ENCODE results near the gene EEPD1.

The EEPD1 gene

GRCh38 chr7:36298106-36298505, 145.1 kb downstream of the EEPD1 start:
- DNase-seq (ENCODE audit: insufficient read length, low spot score) (no peak), FAIRE-seq (no peak)
- no peak for TF ChIP-seq TAF1 (IDR thresholded peaks at IDR 0.05; ENCODE audit: low read depth, low read length)
- no peak for TF ChIP-seq POLR2AphosphoS5 (IDR thresholded peaks at IDR 0.05; ENCODE audit: low read depth, low read length)
- TF ChIP-seq SPI1 (IDR thresholded peaks at IDR 0.05; ENCODE audit: low read depth, low read length): no peak
- no peak for TF ChIP-seq POU2F2 (IDR thresholded peaks at IDR 0.05; ENCODE audit: low read depth, low read length)
- TF ChIP-seq POLR2A (IDR thresholded peaks at IDR 0.05; ENCODE audit: low read depth, low read length): no peak
- no peak for TF ChIP-seq PAX5 (IDR thresholded peaks at IDR 0.05; ENCODE audit: insufficient read depth, low read length, severe bottlenecking)

GRCh38 chr7:36299223-36299774, 146.2 kb downstream of the EEPD1 start:
- DNase-seq (ENCODE audit: insufficient read length, low spot score): no peak
- TF ChIP-seq POLR2AphosphoS5 (IDR thresholded peaks at IDR 0.05; ENCODE audit: low read depth, low read length): no peak
- no peak for TF ChIP-seq PAX5 (IDR thresholded peaks at IDR 0.05; ENCODE audit: insufficient read depth, low read length, severe bottlenecking)
- no peak for TF ChIP-seq POU2F2 (IDR thresholded peaks at IDR 0.05; ENCODE audit: low read depth, low read length)
- no peak for TF ChIP-seq TAF1 (IDR thresholded peaks at IDR 0.05; ENCODE audit: low read depth, low read length)
- TF ChIP-seq POLR2A (IDR thresholded peaks at IDR 0.05; ENCODE audit: low read depth, low read length): no peak
- no peak for TF ChIP-seq SPI1 (IDR thresholded peaks at IDR 0.05; ENCODE audit: low read depth, low read length)
- no peak for FAIRE-seq

DNA sequence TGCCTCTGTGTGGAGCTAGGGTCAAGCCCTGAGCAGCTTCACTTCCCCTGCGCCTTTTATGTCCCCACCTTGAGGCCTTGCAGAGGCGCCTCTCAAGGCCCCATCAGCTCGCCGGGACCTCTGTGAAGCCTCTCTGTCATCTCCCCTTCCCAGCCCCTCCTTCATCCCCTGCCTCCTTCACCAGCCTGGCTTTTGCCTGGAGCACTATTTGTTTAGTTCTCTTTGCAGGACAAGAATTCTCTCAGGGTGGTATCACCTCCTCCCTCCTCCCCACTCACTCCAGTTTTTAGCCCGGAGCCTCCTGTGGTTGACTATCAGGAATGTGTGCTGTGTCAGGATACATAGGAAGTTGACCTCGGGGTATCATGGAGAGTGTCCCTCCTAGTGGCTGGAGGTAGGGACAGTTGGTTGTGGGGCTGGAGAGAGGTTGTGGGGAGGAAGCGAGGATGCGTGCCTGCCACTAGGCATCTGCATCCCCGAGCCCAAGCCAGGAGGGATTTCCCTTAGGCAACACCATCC, 146.8 kb downstream of the EEPD1 start:
- TF ChIP-seq PAX5 (IDR thresholded peaks at IDR 0.05; ENCODE audit: insufficient read depth, low read length, severe bottlenecking) (no peak), SPI1 (IDR thresholded peaks at IDR 0.05; ENCODE audit: low read depth, low read length) (no peak), POU2F2 (IDR thresholded peaks at IDR 0.05; ENCODE audit: low read depth, low read length) (no peak), POLR2A (IDR thresholded peaks at IDR 0.05; ENCODE audit: low read depth, low read length) (no peak), POLR2AphosphoS5 (IDR thresholded peaks at IDR 0.05; ENCODE audit: low read depth, low read length) (no peak), TAF1 (IDR thresholded peaks at IDR 0.05; ENCODE audit: low read depth, low read length) (no peak)
- DNase-seq (ENCODE audit: insufficient read length, low spot score) (no peak), FAIRE-seq (no peak)

GRCh38 chr7:36300696-36301350, 147.8 kb downstream of the EEPD1 start:
- no peak for DNase-seq (ENCODE audit: insufficient read length, low spot score)
- TF ChIP-seq TAF1 (IDR thresholded peaks at IDR 0.05; ENCODE audit: low read depth, low read length) (no peak), SPI1 (IDR thresholded peaks at IDR 0.05; ENCODE audit: low read depth, low read length) (no peak), POLR2A (IDR thresholded peaks at IDR 0.05; ENCODE audit: low read depth, low read length) (no peak), POU2F2 (IDR thresholded peaks at IDR 0.05; ENCODE audit: low read depth, low read length) (no peak), PAX5 (IDR thresholded peaks at IDR 0.05; ENCODE audit: insufficient read depth, low read length, severe bottlenecking) (no peak), POLR2AphosphoS5 (IDR thresholded peaks at IDR 0.05; ENCODE audit: low read depth, low read length) (no peak)
- FAIRE-seq: no peak

DNA sequence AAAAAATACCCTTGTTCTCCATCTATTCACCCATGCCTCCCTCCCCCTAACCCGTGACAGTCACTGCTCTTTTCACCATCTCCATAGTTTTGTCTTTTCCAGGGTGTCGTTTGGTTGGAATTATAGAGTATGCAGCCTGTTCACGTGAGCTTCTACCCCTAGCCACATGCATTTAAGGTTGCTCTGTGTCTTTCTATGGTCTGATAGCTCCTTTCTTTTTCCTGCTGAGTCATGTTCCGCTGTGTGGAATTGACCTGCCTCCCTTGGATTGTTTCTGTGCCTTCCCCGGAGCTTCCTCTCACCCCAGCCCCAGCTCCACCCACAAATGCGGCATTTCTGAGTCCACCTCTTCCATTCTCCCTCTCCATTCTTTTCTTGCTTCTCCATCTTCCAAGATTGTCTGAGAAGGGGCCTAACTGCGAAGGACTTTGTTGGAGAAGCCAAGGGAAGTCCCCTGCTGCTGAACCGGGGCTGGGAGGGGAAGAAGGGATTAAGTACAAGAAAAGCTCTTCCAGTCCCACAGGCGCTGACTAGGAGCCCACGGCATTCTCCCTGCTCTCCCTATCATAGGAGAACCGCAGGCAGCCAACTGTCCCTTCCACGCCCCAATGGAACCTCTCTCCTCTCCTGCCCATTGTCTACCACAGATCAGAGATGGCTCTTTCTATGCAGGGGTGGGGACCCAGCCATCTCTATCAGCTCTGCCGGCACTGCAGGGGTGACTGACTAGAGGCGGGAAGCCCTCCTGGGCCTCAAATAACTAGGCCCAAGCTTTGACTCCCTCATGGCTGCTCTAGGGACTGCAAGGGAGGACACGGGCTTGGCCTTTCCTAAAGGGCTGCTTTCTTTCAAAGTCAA, 149.1 kb downstream of the EEPD1 start:
- FAIRE-seq (no peak), DNase-seq (ENCODE audit: insufficient read length, low spot score) (no peak)
- TF ChIP-seq POU2F2 (IDR thresholded peaks at IDR 0.05; ENCODE audit: low read depth, low read length) (no peak), SPI1 (IDR thresholded peaks at IDR 0.05; ENCODE audit: low read depth, low read length) (no peak), POLR2AphosphoS5 (IDR thresholded peaks at IDR 0.05; ENCODE audit: low read depth, low read length) (no peak)

- TF ChIP-seq PAX5 (IDR thresholded peaks at IDR 0.05; ENCODE audit: insufficient read depth, low read length, severe bottlenecking) (no peak), POLR2A (IDR thresholded peaks at IDR 0.05; ENCODE audit: low read depth, low read length) (no peak), TAF1 (IDR thresholded peaks at IDR 0.05; ENCODE audit: low read depth, low read length) (no peak), POU2F2 (IDR thresholded peaks at IDR 0.05; ENCODE audit: low read depth, low read length) (no peak), POLR2AphosphoS5 (IDR thresholded peaks at IDR 0.05; ENCODE audit: low read depth, low read length) (no peak), SPI1 (IDR thresholded peaks at IDR 0.05; ENCODE audit: low read depth, low read length) (no peak)
- DNase-seq (ENCODE audit: insufficient read length, low spot score) (no peak), FAIRE-seq (no peak)
Observed at GRCh38 chr7:36303202-36304098, 150.4 kb downstream of the EEPD1 start.

DNA sequence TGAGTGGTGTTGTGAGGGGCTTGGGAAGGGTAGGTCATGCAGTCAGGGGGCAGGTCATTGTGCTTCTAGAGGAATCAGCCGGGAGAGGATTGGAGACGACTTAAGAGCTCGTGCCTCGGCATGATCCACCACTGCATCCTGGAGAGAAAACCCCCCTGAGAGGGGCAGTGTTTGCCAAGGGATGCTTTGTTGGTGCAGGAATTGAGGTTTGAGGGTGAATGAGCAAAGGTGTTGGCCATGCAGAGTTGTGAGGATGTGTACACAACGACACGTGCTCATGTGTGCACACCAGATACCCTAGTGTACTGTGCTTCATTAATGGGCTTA, 151.0 kb downstream of the EEPD1 start:
- DNase-seq (ENCODE audit: insufficient read length, low spot score) (no peak), FAIRE-seq (no peak)
- TF ChIP-seq PAX5 (IDR thresholded peaks at IDR 0.05; ENCODE audit: insufficient read depth, low read length, severe bottlenecking) (no peak), POU2F2 (IDR thresholded peaks at IDR 0.05; ENCODE audit: low read depth, low read length) (no peak), POLR2AphosphoS5 (IDR thresholded peaks at IDR 0.05; ENCODE audit: low read depth, low read length) (no peak), POLR2A (IDR thresholded peaks at IDR 0.05; ENCODE audit: low read depth, low read length) (no peak), SPI1 (IDR thresholded peaks at IDR 0.05; ENCODE audit: low read depth, low read length) (no peak), TAF1 (IDR thresholded peaks at IDR 0.05; ENCODE audit: low read depth, low read length) (no peak)

GRCh38 chr7:36305226-36305625, 152.2 kb downstream of the EEPD1 start:
- FAIRE-seq: no peak
- DNase-seq (ENCODE audit: insufficient read length, low spot score): no peak
- no peak for TF ChIP-seq POU2F2 (IDR thresholded peaks at IDR 0.05; ENCODE audit: low read depth, low read length)

GRCh38 chr7:36305648-36306047, 152.6 kb downstream of the EEPD1 start:
- TF ChIP-seq POLR2A (IDR thresholded peaks at IDR 0.05; ENCODE audit: low read depth, low read length) (no peak), SPI1 (IDR thresholded peaks at IDR 0.05; ENCODE audit: low read depth, low read length) (no peak), TAF1 (IDR thresholded peaks at IDR 0.05; ENCODE audit: low read depth, low read length) (no peak), PAX5 (IDR thresholded peaks at IDR 0.05; ENCODE audit: insufficient read depth, low read length, severe bottlenecking) (no peak), POLR2AphosphoS5 (IDR thresholded peaks at IDR 0.05; ENCODE audit: low read depth, low read length) (no peak), POU2F2 (IDR thresholded peaks at IDR 0.05; ENCODE audit: low read depth, low read length) (no peak)
- DNase-seq (ENCODE audit: insufficient read length, low spot score): no peak
- FAIRE-seq: no peak
